HG02610 (cell line): ENCODE data around the gene CATSPERB.
"Not testable (repeated sequence)": the region's sequence is repeated elsewhere in the genome, so short reads cannot be mapped to it uniquely, and the experiment has no call there.

Source experiments
- ATAC-seq: cut with Tn5 transposase; IDR thresholded peaks from one replicate; pipeline ENCODE4 v1.9.1; 2021; ENCODE audit warnings: mild to moderate bottlenecking, moderate library complexity; ENCODE audit not compliant: unreplicated experiment

CATSPERB gene

DNA sequence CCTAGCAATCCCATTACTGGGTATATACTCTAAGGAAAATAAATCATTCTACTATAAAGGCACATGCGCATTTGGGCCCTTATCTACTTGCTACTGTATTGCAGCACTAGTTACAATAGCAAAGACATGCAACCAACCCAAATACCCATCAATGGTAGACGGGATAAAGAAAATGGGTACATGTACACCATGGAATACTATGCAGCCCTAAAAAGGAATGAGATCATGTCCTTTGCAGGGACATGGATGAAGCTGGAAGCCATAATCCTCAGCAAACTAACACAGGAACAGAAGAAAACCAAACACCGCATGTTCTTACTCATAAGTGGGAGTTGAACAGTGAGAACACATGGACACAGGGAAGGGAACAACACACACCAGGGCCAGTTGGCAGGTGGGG lies 54.2 kb downstream of the CATSPERB start:
- not testable (repeated sequence) for ATAC-seq

DNA sequence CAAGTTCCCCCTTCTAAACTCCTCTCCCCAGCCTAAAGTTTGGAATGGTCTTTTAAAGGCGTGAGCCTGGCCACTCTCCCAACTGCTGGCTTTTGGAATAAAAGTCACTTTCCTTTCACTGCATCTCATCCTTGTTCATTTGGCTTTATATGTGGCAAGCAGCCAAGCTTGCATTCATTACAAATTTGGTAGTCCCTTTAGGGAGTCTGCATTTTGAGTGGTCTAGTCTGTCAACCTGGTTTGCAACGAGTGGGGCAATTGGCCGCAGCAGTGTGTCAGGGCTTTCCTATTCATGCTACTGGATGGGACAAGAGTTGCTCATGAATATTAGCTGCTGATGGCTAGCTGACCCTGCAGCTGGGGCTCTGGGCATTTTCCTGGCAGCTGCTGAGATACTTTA lies 57.0 kb downstream of the CATSPERB start:
- ATAC-seq, result no peak

DNA sequence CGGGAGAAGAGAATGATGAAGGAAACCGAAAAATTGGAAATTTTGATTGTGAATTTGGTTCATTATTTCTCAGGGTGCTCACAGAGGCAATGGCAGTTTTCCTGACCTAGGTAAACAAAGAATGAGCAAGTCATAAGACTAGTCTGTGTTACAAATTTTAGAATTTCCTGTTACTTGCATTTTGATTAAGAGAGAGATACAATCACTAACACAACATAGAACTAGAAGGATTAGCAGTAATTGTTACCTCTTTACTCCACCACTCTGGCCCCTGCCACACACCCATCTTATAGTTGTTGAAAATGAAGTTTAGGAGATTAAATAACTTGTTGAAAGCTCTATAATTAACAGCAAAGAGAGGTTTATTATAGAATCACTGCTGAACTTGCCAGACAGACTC lies 62.0 kb downstream of the CATSPERB start:
- no peak for ATAC-seq

DNA sequence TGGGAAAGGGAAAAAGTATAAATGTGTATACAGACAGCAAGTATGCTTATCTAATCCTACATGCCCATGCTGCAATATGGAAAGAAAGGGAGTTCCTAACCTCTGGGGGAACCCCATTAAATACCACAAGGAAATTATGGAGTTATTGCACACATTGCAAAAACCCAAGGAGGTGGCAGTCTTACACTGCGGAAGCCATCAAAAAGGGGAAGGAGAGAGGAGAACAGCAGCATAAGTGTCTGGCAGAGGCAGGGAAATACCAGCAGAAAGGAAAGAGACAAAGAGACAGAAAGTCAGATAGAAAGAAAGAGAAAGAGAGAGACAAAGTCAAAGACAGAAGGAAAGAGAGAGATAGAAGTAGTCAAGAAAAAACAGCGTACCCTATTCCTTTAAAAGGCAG lies 64.8 kb downstream of the CATSPERB start:
- ATAC-seq, result not testable (repeated sequence)

DNA sequence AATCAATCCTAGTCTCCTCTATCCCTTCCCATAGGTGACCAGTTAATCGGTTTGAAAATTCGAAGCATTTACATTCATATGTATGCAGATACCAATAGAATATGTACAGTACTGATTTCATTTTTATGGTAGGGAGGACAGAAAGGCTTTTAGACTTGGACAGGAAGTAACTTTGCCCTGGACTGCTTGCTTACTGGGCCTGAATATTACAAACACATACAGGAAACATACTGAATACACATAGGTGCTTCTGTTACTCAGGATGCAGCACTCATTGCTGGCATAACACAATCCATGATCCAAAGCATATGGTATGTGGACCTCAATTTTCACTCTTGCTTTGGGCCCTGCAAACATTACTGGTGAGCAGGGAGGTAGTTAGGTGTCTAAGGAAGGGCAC lies 71.1 kb downstream of the CATSPERB start:
- ATAC-seq, result no peak

DNA sequence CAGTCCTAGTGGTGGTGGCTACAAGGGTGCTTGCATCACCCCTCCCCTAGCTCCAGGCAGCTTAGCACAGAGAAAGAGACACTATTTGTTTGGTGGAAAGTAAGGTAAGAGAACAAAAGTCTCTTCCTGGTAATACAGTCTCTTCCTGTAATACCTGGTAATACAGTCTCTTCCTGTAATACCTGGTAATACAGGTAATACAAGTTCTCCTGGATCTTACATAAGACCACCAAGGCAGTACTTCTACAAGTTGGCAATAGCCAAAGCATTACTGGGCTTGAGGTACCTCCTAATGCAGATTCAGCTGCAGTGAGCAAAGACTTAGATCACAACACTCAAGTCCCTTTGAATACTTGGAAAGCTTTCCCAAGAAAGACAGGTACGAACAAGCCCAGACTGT lies 77.0 kb downstream of the CATSPERB start:
- ATAC-seq, result no peak

DNA sequence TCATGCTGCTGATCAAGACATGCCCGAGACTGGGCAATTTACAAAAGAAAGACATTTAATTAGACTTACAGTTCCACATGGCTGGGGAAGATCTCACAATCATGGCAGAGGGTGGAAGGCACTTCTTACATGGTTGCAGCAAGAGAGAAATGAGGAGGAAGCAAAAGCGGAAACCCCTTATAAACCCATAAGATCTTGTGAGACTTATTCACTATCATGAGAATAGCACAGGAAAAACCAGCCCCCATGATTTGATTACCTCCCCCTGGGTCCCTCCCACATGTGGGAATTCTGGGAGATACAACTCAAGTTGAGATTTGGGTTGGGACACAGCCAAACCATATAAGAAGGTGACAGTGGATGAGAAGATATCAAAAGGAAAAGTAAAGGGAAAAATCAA lies 78.4 kb downstream of the CATSPERB start:
- ATAC-seq, result no peak

DNA sequence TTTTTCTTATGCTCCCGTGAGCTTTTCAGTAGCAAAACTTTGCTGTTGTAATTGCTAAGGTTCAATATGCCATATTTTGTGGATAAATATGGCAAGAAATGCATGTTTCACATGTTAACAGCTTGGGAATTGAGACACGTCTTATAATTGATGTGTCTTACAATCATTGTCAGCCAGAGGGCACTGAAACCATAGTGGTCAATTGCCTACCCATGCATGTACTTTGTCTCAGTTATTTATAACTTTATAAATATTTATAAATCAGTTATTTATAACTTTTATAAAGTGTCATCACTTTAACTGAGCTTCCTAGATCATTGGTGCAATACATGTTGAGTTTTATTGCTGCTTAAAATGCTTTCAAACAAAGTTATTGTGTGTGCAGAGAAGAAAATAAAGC lies 82.0 kb downstream of the CATSPERB start:
- ATAC-seq, result no peak

DNA sequence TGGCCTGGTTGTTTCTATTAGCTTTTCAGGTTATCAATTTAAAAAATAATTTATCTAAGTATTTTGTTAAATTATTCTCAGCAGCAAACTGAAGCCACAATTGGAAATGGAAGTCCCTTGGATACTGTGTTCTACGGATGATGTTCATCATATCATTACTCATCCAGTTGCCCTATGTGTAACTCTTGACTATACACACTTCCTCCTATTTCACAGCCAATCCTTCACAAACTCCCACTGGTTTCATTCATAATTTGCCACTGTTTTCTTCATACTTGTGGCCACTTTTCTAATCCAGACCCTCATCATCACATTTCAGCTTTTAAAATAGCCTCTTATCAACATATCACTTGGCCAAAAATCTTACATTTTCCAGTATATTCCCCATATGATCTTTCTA lies 84.0 kb downstream of the CATSPERB start:
- no peak for ATAC-seq

DNA sequence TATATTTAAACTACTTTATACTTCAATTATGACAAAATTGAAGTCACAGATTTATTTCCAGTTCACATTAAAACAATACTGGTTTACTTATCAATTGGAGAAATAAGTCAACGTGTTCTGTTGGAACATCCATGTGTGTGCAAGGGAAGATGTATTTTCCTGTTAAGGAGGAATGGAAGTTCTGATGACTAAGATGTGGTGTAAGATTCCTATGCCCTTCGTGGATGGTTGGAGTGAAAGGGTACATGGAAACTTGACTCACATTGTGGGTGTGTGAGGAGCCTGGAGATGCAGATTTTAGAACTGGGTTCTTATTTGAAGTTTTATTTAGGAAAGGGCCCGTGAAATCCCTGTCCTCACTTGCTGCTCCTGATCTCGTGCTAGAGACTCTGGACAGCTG lies 95.3 kb downstream of the CATSPERB start:
- no peak for ATAC-seq

DNA sequence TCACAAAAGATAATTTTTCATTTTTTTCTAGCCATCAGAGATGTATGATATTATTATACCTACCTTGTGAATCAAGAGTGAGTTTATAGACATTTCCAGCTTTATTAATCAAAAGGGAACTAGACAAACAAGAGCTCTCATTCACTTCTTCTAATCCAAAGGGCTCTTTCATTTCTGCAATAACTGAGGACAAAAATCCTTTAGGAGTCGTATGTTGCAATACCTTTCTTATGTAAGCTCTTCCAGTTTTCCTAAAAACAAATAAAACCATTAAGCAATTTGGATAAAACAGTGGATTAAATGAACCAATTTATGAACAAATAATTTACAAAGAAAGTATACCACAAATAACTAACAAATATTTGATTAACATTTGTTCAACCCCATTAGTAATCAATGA lies 107.1 kb downstream of the CATSPERB start:
- no peak for ATAC-seq

DNA sequence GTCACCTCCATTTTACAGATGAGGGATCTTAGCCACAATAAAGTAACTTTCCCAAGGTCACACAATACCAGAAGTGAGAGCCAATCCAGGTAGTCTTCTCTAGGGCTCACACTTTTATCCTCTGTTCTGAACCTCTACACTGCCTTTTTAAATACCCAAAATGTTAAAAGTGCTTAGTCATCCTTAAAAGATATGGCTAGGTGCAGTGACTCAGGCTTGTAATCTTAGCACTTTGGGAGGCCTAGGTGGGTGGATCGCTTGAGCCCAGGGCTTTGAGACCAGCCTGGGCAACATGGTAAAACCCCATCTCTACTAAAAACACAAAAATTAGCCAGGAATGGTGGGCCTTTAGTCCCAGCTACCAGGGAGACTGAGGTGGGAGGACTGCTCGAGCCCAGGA lies 117.7 kb downstream of the CATSPERB start:
- ATAC-seq, result no peak

DNA sequence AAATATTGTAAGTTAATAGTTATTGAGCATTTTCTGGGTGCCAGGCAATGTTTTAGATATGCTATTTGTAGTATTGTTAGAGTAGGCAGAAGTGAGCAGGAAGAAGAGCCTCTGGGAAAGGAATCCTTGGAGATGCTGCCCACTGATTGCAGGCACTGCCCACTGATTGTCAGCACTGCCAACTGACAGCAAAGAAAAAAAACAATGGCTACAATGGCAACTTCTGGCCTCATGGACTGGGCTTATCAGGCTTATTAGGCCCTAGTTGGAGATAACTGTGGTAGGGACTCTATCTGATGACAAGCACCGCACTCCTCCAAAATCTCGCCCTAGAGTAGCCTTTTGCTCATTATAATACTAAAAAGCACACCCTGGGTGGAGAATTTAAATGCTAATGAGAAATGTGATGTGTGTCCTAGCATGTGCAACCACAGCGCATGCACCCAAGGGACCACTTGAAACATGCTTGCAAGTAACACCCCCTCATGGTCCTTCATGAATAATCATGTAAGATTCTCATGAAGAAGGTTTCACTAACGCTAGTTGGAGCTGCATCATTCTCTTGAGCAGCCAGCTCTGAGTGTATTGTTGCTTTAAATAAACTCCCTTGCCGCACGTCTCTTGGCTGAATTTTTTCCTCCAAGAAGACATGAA lies 118.3 kb downstream of the CATSPERB start:
- no peak for ATAC-seq

DNA sequence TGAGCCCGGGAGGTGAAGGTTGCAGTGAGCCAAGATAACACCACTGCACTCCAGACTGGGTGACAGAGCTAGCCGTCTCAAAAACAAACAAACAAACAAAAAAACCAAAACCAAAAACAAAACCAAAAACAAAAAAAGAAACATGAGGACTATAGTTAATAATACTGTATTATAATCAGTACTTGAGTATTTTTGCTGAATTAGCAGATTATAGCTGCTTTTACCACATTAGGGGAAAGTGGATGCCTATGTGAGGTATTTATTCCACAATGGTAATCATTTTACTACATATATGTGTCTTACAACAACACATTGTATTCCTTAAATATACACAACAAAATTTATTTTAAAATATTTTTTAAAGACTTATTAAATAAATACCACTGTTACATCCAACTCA lies 120.4 kb downstream of the CATSPERB start:
- no peak for ATAC-seq

DNA sequence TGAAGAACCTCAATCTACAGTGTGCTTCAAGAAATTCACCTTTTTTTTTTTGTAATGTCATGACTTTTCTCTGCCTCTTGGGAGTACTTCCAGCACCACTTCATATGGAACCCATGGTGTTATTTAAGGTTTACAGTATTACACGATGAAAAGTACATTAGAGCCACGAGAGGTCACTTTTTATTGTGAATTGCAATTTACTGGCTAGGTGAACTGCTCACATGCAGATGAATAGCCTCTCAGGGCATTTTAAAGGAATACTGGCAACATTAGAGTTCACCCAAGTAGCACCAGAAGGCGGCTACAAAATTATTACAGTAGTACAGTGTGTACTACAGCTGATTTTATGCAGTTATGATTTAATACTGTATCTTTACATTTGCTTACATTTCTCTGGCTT lies 122.7 kb downstream of the CATSPERB start:
- no peak for ATAC-seq

DNA sequence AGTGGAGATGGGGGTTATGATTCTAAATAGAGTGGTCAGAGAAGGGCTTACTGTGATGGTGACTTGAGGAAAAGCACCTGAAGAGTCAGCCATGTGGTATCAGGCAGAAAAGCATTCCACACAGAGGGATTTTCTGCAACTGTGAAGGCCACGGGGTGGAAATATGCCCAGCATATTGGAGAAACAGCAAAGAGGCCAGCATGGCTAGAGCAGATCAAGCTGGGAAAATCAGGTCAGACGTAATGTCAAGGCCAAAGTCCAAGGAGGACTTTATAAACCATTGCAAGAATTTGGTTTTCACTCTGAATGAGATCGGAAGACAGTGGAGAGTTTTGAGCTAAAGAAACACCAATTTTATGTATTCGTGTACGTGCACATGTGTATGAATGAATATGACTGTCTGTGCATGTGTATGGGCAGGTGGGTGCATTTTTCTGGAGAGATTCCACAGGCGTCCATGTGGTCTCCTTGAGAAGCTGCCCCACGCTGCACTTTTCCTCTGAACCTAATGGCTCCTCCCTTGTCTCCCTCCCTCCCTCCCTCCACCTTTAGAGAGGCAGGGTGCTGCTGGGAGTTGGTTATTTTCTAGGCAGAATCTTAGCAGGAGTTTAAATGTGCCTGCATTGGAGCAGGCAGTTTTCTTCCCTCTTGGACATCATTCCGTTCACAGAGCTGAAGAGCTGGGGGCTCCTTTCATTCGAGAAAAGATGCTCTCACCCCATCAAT lies 124.4 kb downstream of the CATSPERB start:
- no peak for ATAC-seq

DNA sequence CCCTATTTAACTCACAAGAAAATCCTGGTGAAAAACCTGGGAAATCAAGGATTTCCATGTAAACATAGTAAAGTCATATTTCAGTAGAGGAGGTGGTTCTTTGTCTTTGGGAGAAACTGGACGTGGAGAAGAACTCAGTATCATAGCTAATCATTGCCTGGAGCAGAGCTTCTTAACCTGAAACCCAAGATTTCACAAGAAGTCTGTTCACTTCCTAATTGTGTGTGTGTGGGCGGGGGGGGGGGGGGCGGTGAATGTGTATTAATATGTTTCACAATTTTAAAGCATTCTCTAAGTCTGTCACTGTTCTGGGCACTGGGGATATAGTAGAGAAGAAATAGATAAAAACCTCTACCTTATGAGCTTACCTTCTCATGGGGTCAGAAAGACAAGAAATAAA lies 125.0 kb downstream of the CATSPERB start:
- ATAC-seq, result no peak

DNA sequence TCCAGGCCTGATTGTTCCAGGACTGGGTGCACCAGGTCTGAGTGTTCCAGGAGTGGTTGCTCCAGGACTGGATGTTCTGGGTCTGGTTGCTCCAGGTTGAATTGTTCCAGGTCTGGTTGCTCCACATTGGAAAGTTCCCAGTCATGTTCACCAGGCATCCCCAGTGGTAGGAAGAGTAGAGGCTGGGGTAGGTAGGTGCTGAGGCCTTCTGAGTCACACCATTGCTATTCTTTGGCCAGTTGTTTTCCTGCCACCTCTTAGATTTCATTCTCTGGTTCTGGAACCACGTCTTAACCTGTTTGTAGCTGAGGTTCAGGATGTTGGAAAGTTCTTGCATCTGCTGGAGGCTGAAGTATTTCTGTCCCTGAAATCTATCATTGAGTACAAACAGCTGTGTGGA lies 127.3 kb downstream of the CATSPERB start:
- not testable (repeated sequence) for ATAC-seq

DNA sequence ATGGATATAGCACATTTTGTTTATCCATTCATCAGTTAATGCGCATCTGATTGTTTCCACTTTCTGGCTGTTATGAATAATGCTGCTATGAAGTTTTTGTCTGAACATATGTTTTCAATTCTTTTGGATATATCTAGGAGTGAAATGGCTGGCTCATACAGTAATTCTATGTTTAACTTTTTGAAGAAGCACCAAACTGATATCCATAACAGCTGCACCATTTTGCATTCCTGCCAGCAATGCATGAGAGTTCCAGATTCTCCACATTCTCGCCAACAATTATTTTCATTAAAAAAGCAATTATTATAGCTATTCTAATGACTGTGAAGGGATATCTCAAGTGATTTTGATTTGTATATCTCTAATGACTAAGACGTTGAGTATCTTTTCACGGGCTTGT lies 131.9 kb downstream of the CATSPERB start:
- ATAC-seq, result no peak

DNA sequence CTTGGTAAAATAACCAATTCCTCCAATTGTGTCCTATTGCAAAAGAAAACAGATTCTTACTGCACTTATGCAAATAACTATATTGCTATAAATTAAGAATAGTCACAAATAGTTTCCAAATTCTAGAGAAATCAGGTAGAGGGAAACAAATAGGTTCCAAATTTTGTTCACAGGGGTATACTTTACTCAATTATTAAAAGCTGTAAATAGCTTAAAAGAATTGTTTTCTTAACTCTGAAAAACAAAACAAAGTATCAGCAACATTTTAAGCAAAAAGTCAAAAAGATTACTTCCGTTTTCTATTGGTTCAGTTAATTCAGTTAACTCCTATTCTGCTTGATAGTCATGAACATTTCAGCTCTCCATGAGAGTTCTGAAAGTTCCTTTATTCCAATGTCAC lies 136.2 kb downstream of the CATSPERB start:
- no peak for ATAC-seq

DNA sequence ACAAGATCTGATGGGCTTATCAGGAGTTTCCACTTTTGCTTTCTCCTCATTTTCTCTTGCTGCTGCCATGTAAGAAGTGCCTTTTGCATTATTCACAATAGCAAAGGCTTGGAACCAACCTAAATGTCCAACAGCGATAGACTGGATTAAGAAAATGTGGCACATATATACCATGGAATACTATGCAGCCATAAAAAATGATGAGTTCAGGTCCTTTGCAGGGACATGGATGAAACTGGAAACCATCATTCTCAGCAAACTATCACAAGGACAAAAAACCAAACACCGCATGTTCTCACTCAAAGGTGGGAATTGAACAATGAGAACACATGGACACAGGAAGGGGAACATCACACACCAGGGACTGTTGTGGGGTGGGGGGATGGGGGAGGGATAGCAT lies 137.9 kb downstream of the CATSPERB start:
- ATAC-seq, result not testable (repeated sequence)

DNA sequence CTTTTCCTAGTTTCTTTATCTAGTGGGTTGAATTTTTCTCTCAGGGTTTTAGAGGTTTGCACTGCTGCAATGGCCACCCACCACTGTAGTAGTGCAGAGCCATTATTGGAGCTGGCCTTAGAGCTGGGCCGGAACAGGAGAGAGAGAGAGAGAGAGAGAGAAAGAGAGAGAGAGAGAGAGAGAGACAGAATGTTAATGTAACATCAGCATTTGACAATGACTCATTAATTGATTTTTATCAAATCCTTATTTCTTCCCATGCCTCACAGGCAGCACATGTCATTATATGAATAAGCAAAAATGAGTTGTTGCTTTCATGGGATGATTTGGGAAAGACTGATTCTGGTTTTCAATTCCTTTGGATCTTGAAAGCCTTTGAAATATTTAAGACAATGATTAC lies 145.5 kb downstream of the CATSPERB start:
- ATAC-seq, result no peak

DNA sequence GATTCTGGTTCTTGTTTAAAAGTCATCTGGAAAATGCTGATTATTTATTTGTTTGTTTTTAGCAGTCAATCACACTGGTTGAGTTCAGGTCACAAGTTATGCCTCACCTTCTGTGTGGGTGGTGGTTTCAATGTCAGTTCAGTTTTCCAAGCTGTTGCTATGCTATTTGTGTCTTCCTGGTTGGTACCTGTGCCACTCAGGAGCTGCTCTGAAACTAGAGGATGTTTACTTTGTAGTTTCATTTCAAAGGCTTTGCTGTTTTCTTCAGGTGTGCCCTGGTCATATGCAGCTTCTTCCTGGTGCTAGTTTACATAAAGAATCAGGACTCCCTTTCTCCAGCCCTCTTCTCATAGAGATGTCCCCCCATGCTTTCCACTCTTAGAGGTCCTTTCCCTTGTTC lies 146.0 kb downstream of the CATSPERB start:
- no peak for ATAC-seq
